Kidney epithelial cell (primary cell): Measurements from ENCODE around the gene PLK2. TPM values are rescaled to one million over a fixed set of nuclear protein-coding genes. Genes with fewer than 3 reads are reported as not detected.

Source experiments
- DNase-seq: peaks from one replicate; pipeline ENCODE4 v3.0.0-alpha.2; 2010; ENCODE audit warnings: low read depth
- H3K27me3 ChIP-seq: 2 replicates; pipeline ENCODE4 v1.6.0; 2011; ENCODE audit warnings: low read length; ENCODE audit not compliant: control insufficient read depth, insufficient read depth
- H3K36me3 ChIP-seq: 2 replicates; pipeline ENCODE4 v1.5.1; 2011; ENCODE audit warnings: low read length; ENCODE audit not compliant: control insufficient read depth, insufficient read depth
- H3K4me3 ChIP-seq: 2 replicates; pipeline ENCODE4 v1.5.1; 2011; ENCODE audit warnings: low read depth, mild to moderate bottlenecking, control low read depth, low read length
- CTCF ChIP-seq: IDR thresholded peaks from 2 replicates; pipeline ENCODE4 v1.5.1; 2011; ENCODE audit warnings: mild to moderate bottlenecking, moderate library complexity, low read length, control low read depth, inconsistent platforms; ENCODE audit not compliant: insufficient read depth, poor library complexity, severe bottlenecking
- total RNA-seq: library from RNA; depleted of rRNA; stranded (reverse); fragments of >200 nt; gene quantifications from 2 replicates; pipeline ENCODE4 v1.2.3, GENCODE V29; 2015

The PLK2 gene
- total RNA-seq, 1 donor from 2014 or later, result 245 TPM

GRCh38 chr5:58452566-58453258 lies 7.2 kb downstream of the PLK2 start:
- peaks cover 4% of the 10 kb centered on the region for H3K36me3 ChIP-seq
- TF ChIP-seq CTCF, result no peak
- no peak overlapping the region for H3K4me3 ChIP-seq
- H3K27me3 ChIP-seq, result no peaks in the 10 kb centered on the region
- DNase-seq, result no peak

GRCh38 chr5:58451732-58452565 lies 7.9 kb downstream of the PLK2 start:
- Histone ChIP-seq H3K27me3 (no peaks in the 10 kb centered on the region), H3K4me3 (no peak overlapping the region), H3K36me3 (peaks cover 4% of the 10 kb centered on the region)
- TF ChIP-seq CTCF, result no peak
- no peak for DNase-seq

DNA sequence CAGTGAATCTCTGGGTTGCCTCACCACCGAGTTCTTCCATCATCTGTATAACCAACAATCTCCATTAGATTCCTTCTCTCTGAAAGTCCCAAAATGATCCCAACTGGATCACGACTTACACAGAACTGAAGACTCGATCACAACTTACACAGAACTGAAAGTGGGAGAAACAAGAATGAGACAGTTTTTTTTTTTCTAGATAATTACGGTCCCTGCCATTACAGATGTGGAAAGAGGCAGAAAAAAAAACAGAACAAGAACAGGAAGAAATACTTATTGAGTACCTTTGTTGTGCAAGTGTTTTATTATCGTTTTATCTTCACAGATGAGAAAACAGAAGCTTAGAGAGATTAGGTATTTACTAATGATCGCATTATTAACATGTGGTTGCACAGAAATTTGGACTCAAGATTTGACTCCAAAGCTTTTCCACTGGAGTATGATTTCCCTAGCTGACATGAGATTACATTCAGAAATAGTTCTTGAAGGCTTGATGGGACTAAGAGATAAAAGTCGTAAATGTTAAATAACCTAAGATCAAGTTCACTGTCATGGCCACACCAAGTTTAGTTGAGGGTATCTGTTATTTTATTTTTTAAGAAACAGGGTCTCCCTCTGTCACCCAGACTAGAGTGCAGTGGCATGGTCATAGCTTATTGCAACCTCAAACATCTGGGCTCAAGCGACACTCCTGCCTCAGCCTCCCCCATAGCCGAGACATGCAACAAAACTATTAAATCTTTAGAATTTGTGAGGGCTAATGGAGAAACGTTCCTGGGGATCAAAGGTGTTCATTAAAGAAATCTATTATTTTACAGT lies 8.9 kb downstream of the PLK2 start:
- no peak for TF ChIP-seq CTCF
- peaks cover 4% of the 10 kb centered on the region for H3K36me3 ChIP-seq
- H3K27me3 ChIP-seq, result no peaks in the 10 kb centered on the region
- no peak for DNase-seq
- H3K4me3 ChIP-seq, result no peak overlapping the region

GRCh38 chr5:58450018-58450417 lies 9.9 kb downstream of the PLK2 start:
- Histone ChIP-seq H3K4me3 (no peak overlapping the region), H3K27me3 (no peaks in the 10 kb centered on the region), H3K36me3 (peaks cover under 1% of the 10 kb centered on the region)
- TF ChIP-seq CTCF, result no peak
- no peak for DNase-seq

- H3K27me3 ChIP-seq, result no peaks in the 10 kb centered on the region
- H3K36me3 ChIP-seq, result no peaks in the 10 kb centered on the region
- no peak for TF ChIP-seq CTCF
- no peak for DNase-seq
- no peak overlapping the region for H3K4me3 ChIP-seq
Measured at GRCh38 chr5:58447226-58447625, 12.7 kb downstream of the PLK2 start.
